Suprapubic skin (tissue), 4 donors: ENCODE results near the gene UGT1A4.

ENCODE experiments used
- CTCF ChIP-seq, 2 donors: fragments of 200-600 bp in 1 of 2; fragments of 450-650 bp in 1 of 2; sonication (generic) in 1 of 2; IDR thresholded peaks; one replicate each; pipeline ENCODE4 v1.5.1; 2016 to 2019; ENCODE audit warnings: antibody characterized with exemption in 2 of 2, mild to moderate bottlenecking in 1 of 2, moderate library complexity in 1 of 2
- EP300 ChIP-seq: sonication (generic); formaldehyde crosslinking; IDR thresholded peaks from one replicate; pipeline ENCODE4 v1.6.1; 2017; ENCODE audit warnings: antibody characterized with exemption
- POLR2A ChIP-seq, 2 donors: fragments of 450-650 bp; IDR thresholded peaks; one replicate each; pipeline ENCODE4 v1.6.1; 2017; ENCODE audit warnings: antibody characterized with exemption in 2 of 2, mild to moderate bottlenecking in 2 of 2, moderate library complexity in 2 of 2
- POLR2AphosphoS5 ChIP-seq, 3 donors: sonication (generic); formaldehyde crosslinking; IDR thresholded peaks; one replicate each; pipeline ENCODE4 v1.6.1; 2017; ENCODE audit warnings: antibody characterized with exemption in 3 of 3

DNA sequence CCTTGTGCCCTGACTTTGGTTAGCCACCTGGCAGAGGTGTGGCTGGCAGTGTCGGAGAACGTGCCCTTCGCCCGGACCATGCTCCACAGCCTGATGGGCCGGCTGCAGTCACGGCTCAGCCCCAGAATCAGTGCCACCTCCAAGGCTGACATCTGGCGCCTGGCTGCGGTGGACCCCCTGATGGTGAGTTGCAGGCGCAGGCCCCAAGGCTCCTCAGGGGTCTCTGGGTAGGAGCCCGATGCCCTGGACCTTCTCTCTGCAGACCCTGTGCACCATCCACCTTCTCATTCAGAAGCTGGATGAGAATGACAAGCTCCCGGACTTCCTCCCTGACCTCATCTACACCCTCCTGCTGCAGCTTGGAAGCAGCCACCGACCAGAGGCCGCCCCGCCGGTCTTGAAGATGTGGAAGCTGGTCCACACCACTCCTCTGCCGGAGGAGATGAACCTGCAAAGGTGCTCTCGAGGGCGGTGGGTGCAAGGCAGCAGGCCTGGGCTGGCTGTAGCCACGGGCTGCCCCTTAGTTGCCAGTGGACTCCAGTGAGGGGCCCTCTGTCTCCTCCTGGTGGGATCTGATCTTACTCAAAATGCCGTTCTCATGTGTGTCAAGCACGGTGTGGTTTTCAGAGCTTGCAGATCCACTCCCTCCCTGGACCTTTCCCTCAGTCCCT is 103.7 kb downstream of the UGT1A4 start:
- TF ChIP-seq CTCF (IDR thresholded peaks at IDR 0.05) (no peak), POLR2AphosphoS5 (IDR thresholded peaks at IDR 0.05) (no peak), POLR2A (IDR thresholded peaks at IDR 0.05) (no peak), EP300 (no peak)
